ENCODE measurements around the gene SPATA6.
"Not testable (repeated sequence)": the region's sequence is repeated elsewhere in the genome, so short reads cannot be mapped to it uniquely, and the experiment has no call there.

SPATA6 gene

GRCh38 chr1:48332115-48332514 is 139.9 kb downstream of the SPATA6 start:
- peaks cover 39% of the 10 kb centered on the region for H3K9me3 ChIP-seq (ENCODE audit: control insufficient read depth, low read length)
- H2BK5ac ChIP-seq (ENCODE audit: low read depth, low read length, poor library complexity, severe bottlenecking) = no peak overlapping the region
- no peak overlapping the region for H2BK15ac ChIP-seq (ENCODE audit: low read depth, poor library complexity, severe bottlenecking)
- WGBS = 100% methylated on average over 1 of the region's 2 CpGs
- no peak for DNase-seq
- no peak overlapping the region for H3K4me3 ChIP-seq (ENCODE audit: insufficient read depth in 1 of 2, low read depth in 1 of 2, low read length in 2 of 2)
- H3K27ac ChIP-seq (ENCODE audit: low read length, poor library complexity, severe bottlenecking) = no peak overlapping the region
- H3K23ac ChIP-seq (ENCODE audit: low read length in 2 of 2) = no peak overlapping the region
- no peak overlapping the region for H3K14ac ChIP-seq (ENCODE audit: low read length in 2 of 2)
- H2BK120ac ChIP-seq (ENCODE audit: low read depth, low read length) = no peak overlapping the region
- no peaks in the 10 kb centered on the region for H3K79me1 ChIP-seq (replicated peaks; ENCODE audit: low read length, poor library complexity, severe bottlenecking)
- no peak overlapping the region for H4K91ac ChIP-seq (ENCODE audit: low read length)
- H3K4me2 ChIP-seq (ENCODE audit: low read length, poor library complexity, severe bottlenecking) = no peak overlapping the region
- H3K36me3 ChIP-seq (ENCODE audit: control insufficient read depth in 1 of 2, insufficient read depth in 2 of 2, low read depth in 1 of 2, low read length in 2 of 2) = peaks cover 7 to 17% of the 10 kb centered on the region in 2 experiments
- H3K9ac ChIP-seq (ENCODE audit: low read length) = no peak overlapping the region
- H2BK12ac ChIP-seq (ENCODE audit: low read length in 2 of 2) = no peak overlapping the region
- no peaks in the 10 kb centered on the region for H3K4me1 ChIP-seq (ENCODE audit: control insufficient read depth, insufficient read depth, low read depth, low read length)
- H4K8ac ChIP-seq (ENCODE audit: low read length) = no peak overlapping the region
- H3K18ac ChIP-seq (ENCODE audit: low read depth in 1 of 2, low read length in 2 of 2) = no peak overlapping the region
- no peak overlapping the region for H3K4ac ChIP-seq (ENCODE audit: low read depth in 1 of 2, low read length in 2 of 2)
- H2AK5ac ChIP-seq (ENCODE audit: low read length, severe bottlenecking) = no peak overlapping the region
- H3K27me3 ChIP-seq (ENCODE audit: control insufficient read depth in 1 of 2, insufficient read depth in 1 of 2, low read length in 2 of 2) = no peaks in the 10 kb centered on the region
- no peak overlapping the region for H2AFZ ChIP-seq (ENCODE audit: low read depth, low read length)

- Histone ChIP-seq H3K27me3 (ENCODE audit: control insufficient read depth in 1 of 2, insufficient read depth in 1 of 2, low read length in 2 of 2) (no peaks in the 10 kb centered on the region), H2AK5ac (ENCODE audit: low read length, severe bottlenecking) (no peak overlapping the region), H3K36me3 (ENCODE audit: control insufficient read depth in 1 of 2, insufficient read depth in 2 of 2, low read depth in 1 of 2, low read length in 2 of 2) (peaks cover 10 to 20% of the 10 kb centered on the region in 2 experiments), H3K9ac (ENCODE audit: low read length) (no peak overlapping the region), H3K18ac (ENCODE audit: low read depth in 1 of 2, low read length in 2 of 2) (no peak overlapping the region), H3K9me3 (ENCODE audit: control insufficient read depth, low read length) (peaks cover 48% of the 10 kb centered on the region), H3K79me1 (replicated peaks; ENCODE audit: low read length, poor library complexity, severe bottlenecking) (no peaks in the 10 kb centered on the region), H3K14ac (ENCODE audit: low read length in 2 of 2) (no peak overlapping the region), H3K23ac (ENCODE audit: low read length in 2 of 2) (no peak overlapping the region), H2AFZ (ENCODE audit: low read depth, low read length) (no peak overlapping the region), H3K4me3 (ENCODE audit: insufficient read depth in 1 of 2, low read depth in 1 of 2, low read length in 2 of 2) (no peak overlapping the region), H3K4ac (ENCODE audit: low read depth in 1 of 2, low read length in 2 of 2) (no peak overlapping the region), H2BK12ac (ENCODE audit: low read length in 2 of 2) (no peak overlapping the region), H3K4me1 (ENCODE audit: control insufficient read depth, insufficient read depth, low read depth, low read length) (no peaks in the 10 kb centered on the region), H2BK5ac (ENCODE audit: low read depth, low read length, poor library complexity, severe bottlenecking) (peak overlapping the region; percentile 39), H2BK120ac (ENCODE audit: low read depth, low read length) (no peak overlapping the region), H3K4me2 (ENCODE audit: low read length, poor library complexity, severe bottlenecking) (no peak overlapping the region), H3K27ac (ENCODE audit: low read length, poor library complexity, severe bottlenecking) (no peak overlapping the region), H2BK15ac (ENCODE audit: low read depth, poor library complexity, severe bottlenecking) (no peak overlapping the region), H4K8ac (ENCODE audit: low read length) (peak overlapping the region; percentile 77), H4K91ac (ENCODE audit: low read length) (peak overlapping the region; percentile 56)
- WGBS = 95% methylated on average over 2 of the region's 2 CpGs
- DNase-seq = no peak
Observed at GRCh38 chr1:48329905-48330304, 142.1 kb downstream of the SPATA6 start.

- Histone ChIP-seq H2BK12ac (ENCODE audit: low read length in 2 of 2) (no peak overlapping the region), H3K9me3 (ENCODE audit: control insufficient read depth, low read length) (peaks cover 48% of the 10 kb centered on the region), H3K4me2 (ENCODE audit: low read length, poor library complexity, severe bottlenecking) (no peak overlapping the region), H2AK5ac (ENCODE audit: low read length, severe bottlenecking) (no peak overlapping the region), H3K79me1 (replicated peaks; ENCODE audit: low read length, poor library complexity, severe bottlenecking) (no peaks in the 10 kb centered on the region), H3K4ac (ENCODE audit: low read depth in 1 of 2, low read length in 2 of 2) (no peak overlapping the region), H3K14ac (ENCODE audit: low read length in 2 of 2) (no peak overlapping the region), H4K8ac (ENCODE audit: low read length) (peak overlapping the region; percentile 77), H3K36me3 (ENCODE audit: control insufficient read depth in 1 of 2, insufficient read depth in 2 of 2, low read depth in 1 of 2, low read length in 2 of 2) (peaks cover 10 to 22% of the 10 kb centered on the region in 2 experiments), H2BK5ac (ENCODE audit: low read depth, low read length, poor library complexity, severe bottlenecking) (peak overlapping the region; percentile 39), H3K23ac (ENCODE audit: low read length in 2 of 2) (no peak overlapping the region), H3K18ac (ENCODE audit: low read depth in 1 of 2, low read length in 2 of 2) (no peak overlapping the region), H3K4me1 (ENCODE audit: control insufficient read depth, insufficient read depth, low read depth, low read length) (no peaks in the 10 kb centered on the region), H3K4me3 (ENCODE audit: insufficient read depth in 1 of 2, low read depth in 1 of 2, low read length in 2 of 2) (no peak overlapping the region), H3K9ac (ENCODE audit: low read length) (no peak overlapping the region), H3K27me3 (ENCODE audit: control insufficient read depth in 1 of 2, insufficient read depth in 1 of 2, low read length in 2 of 2) (no peaks in the 10 kb centered on the region), H4K91ac (ENCODE audit: low read length) (peak overlapping the region; percentile 56), H2BK120ac (ENCODE audit: low read depth, low read length) (no peak overlapping the region), H2BK15ac (ENCODE audit: low read depth, poor library complexity, severe bottlenecking) (no peak overlapping the region), H2AFZ (ENCODE audit: low read depth, low read length) (no peak overlapping the region), H3K27ac (ENCODE audit: low read length, poor library complexity, severe bottlenecking) (no peak overlapping the region)
- DNase-seq = peak; percentile 57
- 49% methylated on average over 6 of the region's 7 CpGs for WGBS
Observed at GRCh38 chr1:48329486-48329885, 142.5 kb downstream of the SPATA6 start.

- 91% methylated on average over 11 of the region's 11 CpGs for WGBS
- not testable (repeated sequence) for H3K14ac ChIP-seq (ENCODE audit: low read length in 2 of 2); H2BK12ac ChIP-seq (ENCODE audit: low read length in 2 of 2); H3K9ac ChIP-seq (ENCODE audit: low read length); H3K18ac ChIP-seq (ENCODE audit: low read depth in 1 of 2, low read length in 2 of 2); H3K9me3 ChIP-seq (ENCODE audit: control insufficient read depth, low read length); H4K8ac ChIP-seq (ENCODE audit: low read length); H2AFZ ChIP-seq (ENCODE audit: low read depth, low read length); H3K79me1 ChIP-seq (replicated peaks; ENCODE audit: low read length, poor library complexity, severe bottlenecking); H3K27me3 ChIP-seq (ENCODE audit: control insufficient read depth in 1 of 2, insufficient read depth in 1 of 2, low read length in 2 of 2); H3K4me3 ChIP-seq (ENCODE audit: insufficient read depth in 1 of 2, low read depth in 1 of 2, low read length in 2 of 2); H3K4ac ChIP-seq (ENCODE audit: low read depth in 1 of 2, low read length in 2 of 2); H3K23ac ChIP-seq (ENCODE audit: low read length in 2 of 2); H2BK15ac ChIP-seq (ENCODE audit: low read depth, poor library complexity, severe bottlenecking); H3K36me3 ChIP-seq (ENCODE audit: control insufficient read depth in 1 of 2, insufficient read depth in 2 of 2, low read depth in 1 of 2, low read length in 2 of 2); H2BK5ac ChIP-seq (ENCODE audit: low read depth, low read length, poor library complexity, severe bottlenecking); H3K27ac ChIP-seq (ENCODE audit: low read length, poor library complexity, severe bottlenecking); DNase-seq; H4K91ac ChIP-seq (ENCODE audit: low read length); H3K4me1 ChIP-seq (ENCODE audit: control insufficient read depth, insufficient read depth, low read depth, low read length); H2BK120ac ChIP-seq (ENCODE audit: low read depth, low read length); H3K4me2 ChIP-seq (ENCODE audit: low read length, poor library complexity, severe bottlenecking); H2AK5ac ChIP-seq (ENCODE audit: low read length, severe bottlenecking)
Observed at GRCh38 chr1:48311829-48312228, 160.2 kb downstream of the SPATA6 start.

Measured in mesenchymal stem cell (in vitro differentiated cells and primary cell).